Measurements from ENCODE around the gene ZSWIM1. TPM values are rescaled to one million over a fixed set of nuclear protein-coding genes. Genes with fewer than 3 reads are reported as not detected.

The ZSWIM1 gene
- total and polyA plus RNA-seq, 2 of the 13 experiments (the other 11 are each of a cell fraction or from before 2014, with no cell fraction given), result 9.5 to 11.7 TPM

DNA sequence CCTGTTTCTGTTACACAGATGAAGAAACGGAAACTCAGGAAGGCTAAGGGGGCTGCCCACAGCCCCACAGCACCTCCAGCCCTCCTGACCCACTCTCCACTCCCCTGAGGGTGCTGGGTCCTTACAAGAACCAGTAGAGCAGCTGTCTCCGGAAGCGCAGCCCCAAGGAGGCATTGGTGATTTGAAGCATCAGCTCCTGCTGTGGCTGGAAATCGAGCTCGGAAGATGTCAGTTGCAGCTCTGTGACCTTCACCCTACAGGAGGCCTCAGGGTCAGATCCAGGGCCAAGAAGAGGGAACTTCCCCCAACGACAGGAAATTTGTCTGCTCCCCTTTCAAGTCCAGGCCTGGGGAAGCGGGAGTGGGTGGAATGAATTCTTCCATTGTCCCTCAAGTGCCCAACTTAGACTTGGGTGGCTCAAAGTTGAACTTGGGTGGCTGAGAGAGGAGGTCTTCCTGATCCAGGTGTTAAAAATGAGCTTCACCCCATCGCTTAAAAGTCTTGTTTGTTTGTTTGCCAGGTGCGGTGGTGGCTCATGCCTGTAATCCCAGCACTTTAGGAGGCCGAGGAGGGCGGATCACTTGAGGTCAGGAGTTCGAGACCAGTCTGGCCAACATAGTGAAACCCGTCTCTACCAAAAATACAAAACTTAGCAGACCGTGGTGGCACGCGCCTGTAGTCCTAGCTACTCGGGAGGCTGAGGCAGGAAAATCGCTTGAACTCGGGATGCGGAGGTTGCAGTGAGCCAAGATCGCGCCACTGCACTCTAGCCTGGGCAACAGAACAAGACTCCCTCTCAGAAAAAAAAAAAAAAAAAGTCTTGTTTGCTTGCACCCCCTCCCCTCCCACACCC, 29.0 kb downstream of the ZSWIM1 start (continued):
- TF ChIP-seq, protein P1, sequence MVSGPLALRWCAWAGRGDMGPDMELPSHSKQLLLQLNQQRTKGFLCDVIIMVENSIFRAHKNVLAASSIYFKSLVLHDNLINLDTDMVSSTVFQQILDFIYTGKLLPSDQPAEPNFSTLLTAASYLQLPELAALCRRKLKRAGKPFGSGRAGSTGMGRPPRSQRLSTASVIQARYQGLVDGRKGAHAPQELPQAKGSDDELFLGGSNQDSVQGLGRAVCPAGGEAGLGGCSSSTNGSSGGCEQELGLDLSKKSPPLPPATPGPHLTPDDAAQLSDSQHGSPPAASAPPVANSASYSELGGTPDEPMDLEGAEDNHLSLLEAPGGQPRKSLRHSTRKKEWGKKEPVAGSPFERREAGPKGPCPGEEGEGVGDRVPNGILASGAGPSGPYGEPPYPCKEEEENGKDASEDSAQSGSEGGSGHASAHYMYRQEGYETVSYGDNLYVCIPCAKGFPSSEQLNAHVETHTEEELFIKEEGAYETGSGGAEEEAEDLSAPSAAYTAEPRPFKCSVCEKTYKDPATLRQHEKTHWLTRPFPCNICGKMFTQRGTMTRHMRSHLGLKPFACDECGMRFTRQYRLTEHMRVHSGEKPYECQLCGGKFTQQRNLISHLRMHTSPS (CRISPR knock-in tag; IDR thresholded peaks at IDR 0.05; ENCODE audit: low read depth), result no peak
- TF ChIP-seq POLR2AphosphoS5 (IDR thresholded peaks at IDR 0.05; ENCODE audit: low read depth, low read length) (no peak), ZKSCAN8 (CRISPR knock-in tag; IDR thresholded peaks at IDR 0.05; ENCODE audit: borderline replicate concordance) (no peak), SIN3A (IDR thresholded peaks at IDR 0.05; ENCODE audit: borderline replicate concordance, low read depth, low read length) (0 out of 2 replicates have a peak, but pooled peaks have one; percentile 12), NCOR1 (IDR thresholded peaks at IDR 0.05; ENCODE audit: borderline replicate concordance, low read length) (no peak), ZNF468 (CRISPR knock-in tag; IDR thresholded peaks at IDR 0.05) (no peak), ZBTB43 (CRISPR knock-in tag; conservative IDR thresholded peaks at IDR 0.05) (no peak), RARG (CRISPR knock-in tag; IDR thresholded peaks at IDR 0.05; ENCODE audit: low read depth) (no peak), NFIC (IDR thresholded peaks at IDR 0.05; ENCODE audit: low read length) (no peak), CCAR2 (optimal IDR thresholded peaks at IDR 0.05; ENCODE audit: low read depth, low read length) (no peak), ZSCAN12 (CRISPR knock-in tag; IDR thresholded peaks at IDR 0.05) (no peak), ZNF12 (CRISPR knock-in tag; IDR thresholded peaks at IDR 0.05) (no peak), ZNF432 (CRISPR knock-in tag; IDR thresholded peaks at IDR 0.05; ENCODE audit: borderline replicate concordance) (no peak), DNMT1 (CRISPR knock-in tag; IDR thresholded peaks at IDR 0.05) (no peak), TEAD2 (CRISPR knock-in tag; IDR thresholded peaks at IDR 0.05) (no peak), ZNF569 (CRISPR knock-in tag; IDR thresholded peaks at IDR 0.05; ENCODE audit: borderline replicate concordance) (no peak), ZNF282 (IDR thresholded peaks at IDR 0.05; ENCODE audit: partially characterized antibody) (no peak), ZNF224 (CRISPR knock-in tag; IDR thresholded peaks at IDR 0.05) (0 out of 2 replicates have a peak, but pooled peaks have one; percentile 40), ZSCAN21 (CRISPR knock-in tag; IDR thresholded peaks at IDR 0.05; ENCODE audit: borderline replicate concordance) (0 out of 2 replicates have a peak, but pooled peaks have one; percentile 45)
- TF ChIP-seq, protein P2, sequence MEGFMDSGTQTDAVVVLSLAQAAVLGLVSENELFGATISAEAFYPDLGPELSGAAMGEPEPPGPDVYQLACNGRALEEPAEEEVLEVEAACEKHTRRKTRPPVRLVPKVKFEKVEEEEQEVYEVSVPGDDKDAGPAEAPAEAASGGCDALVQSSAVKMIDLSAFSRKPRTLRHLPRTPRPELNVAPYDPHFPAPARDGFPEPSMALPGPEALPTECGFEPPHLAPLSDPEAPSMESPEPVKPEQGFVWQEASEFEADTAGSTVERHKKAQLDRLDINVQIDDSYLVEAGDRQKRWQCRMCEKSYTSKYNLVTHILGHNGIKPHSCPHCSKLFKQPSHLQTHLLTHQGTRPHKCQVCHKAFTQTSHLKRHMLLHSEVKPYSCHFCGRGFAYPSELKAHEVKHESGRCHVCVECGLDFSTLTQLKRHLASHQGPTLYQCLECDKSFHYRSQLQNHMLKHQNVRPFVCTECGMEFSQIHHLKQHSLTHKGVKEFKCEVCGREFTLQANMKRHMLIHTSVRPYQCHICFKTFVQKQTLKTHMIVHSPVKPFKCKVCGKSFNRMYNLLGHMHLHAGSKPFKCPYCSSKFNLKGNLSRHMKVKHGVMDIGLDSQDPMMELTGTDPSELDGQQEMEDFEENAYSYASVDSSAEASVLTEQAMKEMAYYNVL (CRISPR knock-in tag; IDR thresholded peaks at IDR 0.05; ENCODE audit: borderline replicate concordance), result no peak
- TF ChIP-seq, protein P3, sequence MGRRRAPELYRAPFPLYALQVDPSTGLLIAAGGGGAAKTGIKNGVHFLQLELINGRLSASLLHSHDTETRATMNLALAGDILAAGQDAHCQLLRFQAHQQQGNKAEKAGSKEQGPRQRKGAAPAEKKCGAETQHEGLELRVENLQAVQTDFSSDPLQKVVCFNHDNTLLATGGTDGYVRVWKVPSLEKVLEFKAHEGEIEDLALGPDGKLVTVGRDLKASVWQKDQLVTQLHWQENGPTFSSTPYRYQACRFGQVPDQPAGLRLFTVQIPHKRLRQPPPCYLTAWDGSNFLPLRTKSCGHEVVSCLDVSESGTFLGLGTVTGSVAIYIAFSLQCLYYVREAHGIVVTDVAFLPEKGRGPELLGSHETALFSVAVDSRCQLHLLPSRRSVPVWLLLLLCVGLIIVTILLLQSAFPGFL (CRISPR knock-in tag; IDR thresholded peaks at IDR 0.05), result no peak
- TF ChIP-seq, protein P4, sequence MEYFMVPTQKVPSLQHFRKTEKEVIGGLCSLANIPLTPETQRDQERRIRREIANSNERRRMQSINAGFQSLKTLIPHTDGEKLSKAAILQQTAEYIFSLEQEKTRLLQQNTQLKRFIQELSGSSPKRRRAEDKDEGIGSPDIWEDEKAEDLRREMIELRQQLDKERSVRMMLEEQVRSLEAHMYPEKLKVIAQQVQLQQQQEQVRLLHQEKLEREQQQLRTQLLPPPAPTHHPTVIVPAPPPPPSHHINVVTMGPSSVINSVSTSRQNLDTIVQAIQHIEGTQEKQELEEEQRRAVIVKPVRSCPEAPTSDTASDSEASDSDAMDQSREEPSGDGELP (IDR thresholded peaks at IDR 0.05; ENCODE audit: borderline replicate concordance, low read depth), result no peak
